ENCODE results near the gene CIZ1.

CIZ1 gene

DNA sequence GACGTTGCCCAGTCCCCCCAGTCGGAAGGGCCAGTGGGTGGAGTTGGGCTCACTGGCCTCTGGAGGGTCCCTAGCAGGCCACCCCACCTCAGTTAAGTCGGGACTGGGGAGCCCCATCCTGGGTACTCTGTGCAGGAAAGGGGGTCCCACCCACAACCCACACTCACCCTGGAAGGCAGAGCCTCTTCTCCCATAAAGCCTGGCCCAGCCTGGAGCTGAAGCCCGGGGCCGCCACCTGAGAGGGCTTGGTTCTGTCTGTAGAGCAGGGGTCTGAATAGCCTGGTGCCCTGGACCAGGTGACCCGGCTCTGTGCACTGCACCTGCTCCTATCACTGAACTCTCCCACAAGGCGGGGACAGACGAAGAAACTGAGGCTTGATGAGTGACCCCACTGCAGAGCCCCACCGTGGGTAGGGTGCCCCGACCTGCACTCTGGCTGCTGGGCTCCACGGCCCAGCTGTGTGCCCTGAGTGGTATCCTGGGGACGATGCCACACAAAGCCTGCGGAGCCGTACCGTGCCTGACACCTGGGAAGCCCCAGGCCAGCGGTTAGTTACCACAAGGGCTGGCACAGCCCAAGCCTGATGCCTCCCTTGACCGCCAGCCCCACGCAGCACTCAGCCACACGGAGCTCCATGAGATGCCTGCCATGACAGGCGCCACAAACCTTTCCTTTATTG lies 71.2 kb downstream of the CIZ1 start:
- no peak overlapping the region for H3K4me3 ChIP-seq (ENCODE audit: low read length)
- no peak for TF ChIP-seq ZNF274 (IDR thresholded peaks at IDR 0.05; ENCODE audit: low read depth, low read length)

DNA sequence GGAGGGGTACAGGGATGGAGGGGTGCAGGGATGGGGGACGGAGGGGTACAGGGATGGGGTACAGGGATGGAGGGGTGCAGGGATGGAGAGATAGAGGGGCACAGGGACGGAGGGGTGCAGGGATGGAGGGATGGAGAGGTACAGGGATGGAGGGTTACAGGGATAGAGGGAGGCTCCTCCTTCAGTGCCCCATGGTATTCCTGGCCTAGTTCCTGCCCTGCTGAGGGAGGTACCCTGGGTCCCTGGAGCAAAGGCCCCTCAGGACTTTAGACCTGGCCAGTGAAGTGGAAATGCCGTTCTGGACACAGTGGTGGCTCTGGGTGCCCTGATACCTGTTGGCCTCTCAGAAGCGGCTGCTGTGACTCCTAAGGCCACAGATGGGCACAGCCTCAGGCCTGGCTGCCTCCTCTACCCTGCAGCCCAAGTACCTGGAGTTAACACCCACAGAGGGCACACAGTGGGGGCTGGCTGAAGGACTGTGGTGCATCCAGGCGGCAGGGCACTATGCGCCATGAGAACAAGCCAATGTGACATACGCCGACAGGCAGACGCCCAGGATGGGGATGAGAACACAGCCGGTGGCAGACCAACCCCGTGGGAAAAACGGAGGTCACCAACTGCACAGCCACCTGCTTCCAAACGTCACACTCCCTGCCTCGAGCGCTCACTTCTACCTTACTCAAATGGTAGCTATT lies 72.3 kb downstream of the CIZ1 start:
- H3K4me3 ChIP-seq (ENCODE audit: low read length): no peak overlapping the region
- TF ChIP-seq ZNF274 (IDR thresholded peaks at IDR 0.05; ENCODE audit: low read depth, low read length): no peak

DNA sequence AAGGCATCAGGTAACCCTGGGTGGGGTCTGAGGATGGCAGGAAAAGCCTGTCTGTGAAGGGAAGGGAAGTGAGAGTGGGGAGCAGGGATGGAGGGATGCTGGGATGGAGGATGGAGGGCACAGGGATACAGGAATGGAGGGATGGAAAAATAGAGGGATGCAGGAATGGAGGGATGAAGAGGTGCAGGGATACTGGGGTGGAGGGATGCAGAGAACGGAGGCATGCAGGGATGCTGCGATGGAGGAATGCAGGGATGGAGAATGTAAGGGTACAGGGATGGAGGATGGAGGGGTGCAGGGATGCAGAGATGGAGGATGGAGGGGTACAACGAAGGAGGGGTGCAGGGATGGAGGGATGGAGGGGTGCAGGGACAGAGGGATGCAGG lies 72.9 kb downstream of the CIZ1 start:
- H3K4me3 ChIP-seq (ENCODE audit: low read length): no peak overlapping the region
- TF ChIP-seq ZNF274 (IDR thresholded peaks at IDR 0.05; ENCODE audit: low read depth, low read length): no peak

- no peak for TF ChIP-seq ZNF274 (IDR thresholded peaks at IDR 0.05; ENCODE audit: low read depth, low read length)
- H3K4me3 ChIP-seq (ENCODE audit: low read length): no peak overlapping the region
Observed at GRCh38 chr9:128117613-128118471, 73.5 kb downstream of the CIZ1 start.

GRCh38 chr9:128116104-128117083 lies 75.0 kb downstream of the CIZ1 start:
- no peak for TF ChIP-seq ZNF274 (IDR thresholded peaks at IDR 0.05; ENCODE audit: low read depth, low read length)
- no peak overlapping the region for H3K4me3 ChIP-seq (ENCODE audit: low read length)
